Esophagus squamous epithelium (tissue), 4 donors: ENCODE results near the gene SKAP1.

Source experiments
- POLR2A ChIP-seq, 4 donors: fragments of 450-650 bp; IDR thresholded peaks; one replicate each; pipeline ENCODE4 v1.6.1; 2017; ENCODE audit warnings: antibody characterized with exemption in 4 of 4, mild to moderate bottlenecking in 4 of 4, moderate library complexity in 3 of 4
- TF ChIP-seq, protein P1 (sequence below), 6 experiments: fragments of 450-650 bp in 4 of 6; fragments of 200-600 bp in 2 of 6; sonication (generic) in 2 of 6; IDR thresholded peaks; one replicate each; pipeline ENCODE4 v1.5.1; 2016 to 2019; ENCODE audit warnings: antibody characterized with exemption in 6 of 6, mild to moderate bottlenecking in 4 of 6, moderate library complexity in 4 of 6

DNA sequence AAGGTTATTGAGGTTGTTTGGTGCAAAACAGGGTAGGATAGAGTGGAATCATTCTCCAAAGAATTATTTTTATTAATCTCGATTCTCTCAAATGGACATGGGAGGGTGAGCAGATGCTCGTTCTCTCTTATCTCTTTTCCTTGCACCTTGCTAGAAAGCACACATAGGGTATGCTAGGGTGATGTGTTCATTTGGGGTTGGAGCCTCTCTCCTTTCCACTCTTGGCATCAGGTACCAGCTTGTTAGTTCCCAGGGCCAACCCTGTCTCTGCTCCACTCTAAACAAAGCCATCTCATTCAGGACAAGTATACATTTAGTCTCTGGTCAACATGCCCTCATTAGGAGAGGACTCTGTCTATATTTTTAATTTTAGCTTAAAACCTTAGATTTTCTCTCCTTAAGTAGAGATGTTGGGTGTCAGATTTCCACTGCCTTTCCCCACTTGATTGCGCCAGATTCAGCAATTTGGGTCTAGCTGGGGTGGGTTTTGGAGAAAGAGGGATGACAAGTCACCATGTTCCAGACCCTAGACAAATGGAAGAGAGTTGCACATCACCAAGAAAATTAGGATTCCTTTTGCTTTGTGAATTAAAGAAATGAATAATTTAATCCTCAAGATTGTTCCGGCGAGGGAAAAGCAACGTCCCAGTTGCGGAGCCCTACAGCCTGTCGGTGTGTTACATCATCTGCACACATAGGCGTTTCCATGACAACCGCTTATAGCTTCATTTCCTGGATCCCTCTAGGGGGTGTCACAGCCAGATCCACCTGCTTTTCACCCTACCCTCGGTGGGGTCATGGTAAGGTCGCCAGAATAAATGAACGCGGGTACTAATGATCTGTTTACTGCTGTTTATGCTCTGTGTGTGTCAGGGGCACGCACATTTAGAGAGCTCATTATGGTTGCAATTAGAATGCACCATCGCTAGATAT, 280.9 kb downstream of the SKAP1 start:
- TF ChIP-seq, protein P1, sequence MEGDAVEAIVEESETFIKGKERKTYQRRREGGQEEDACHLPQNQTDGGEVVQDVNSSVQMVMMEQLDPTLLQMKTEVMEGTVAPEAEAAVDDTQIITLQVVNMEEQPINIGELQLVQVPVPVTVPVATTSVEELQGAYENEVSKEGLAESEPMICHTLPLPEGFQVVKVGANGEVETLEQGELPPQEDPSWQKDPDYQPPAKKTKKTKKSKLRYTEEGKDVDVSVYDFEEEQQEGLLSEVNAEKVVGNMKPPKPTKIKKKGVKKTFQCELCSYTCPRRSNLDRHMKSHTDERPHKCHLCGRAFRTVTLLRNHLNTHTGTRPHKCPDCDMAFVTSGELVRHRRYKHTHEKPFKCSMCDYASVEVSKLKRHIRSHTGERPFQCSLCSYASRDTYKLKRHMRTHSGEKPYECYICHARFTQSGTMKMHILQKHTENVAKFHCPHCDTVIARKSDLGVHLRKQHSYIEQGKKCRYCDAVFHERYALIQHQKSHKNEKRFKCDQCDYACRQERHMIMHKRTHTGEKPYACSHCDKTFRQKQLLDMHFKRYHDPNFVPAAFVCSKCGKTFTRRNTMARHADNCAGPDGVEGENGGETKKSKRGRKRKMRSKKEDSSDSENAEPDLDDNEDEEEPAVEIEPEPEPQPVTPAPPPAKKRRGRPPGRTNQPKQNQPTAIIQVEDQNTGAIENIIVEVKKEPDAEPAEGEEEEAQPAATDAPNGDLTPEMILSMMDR (IDR thresholded peaks at IDR 0.05) = no peak
- TF ChIP-seq POLR2A (IDR thresholded peaks at IDR 0.05) = no peak
